ENCODE data around the gene AMZ1.
"Not testable (repeated sequence)": the region's sequence is repeated elsewhere in the genome, so short reads cannot be mapped to it uniquely, and the experiment has no call there.

AMZ1 gene

GRCh38 chr7:2713370-2713769, 25.4 kb downstream of the AMZ1 start:
- no peak for DNase-seq

GRCh38 chr7:2713978-2714377, 26.0 kb downstream of the AMZ1 start:
- DNase-seq = no peak

- DNase-seq = no peak
These were observed 26.6 kb downstream of the AMZ1 start for GRCh38 chr7:2714636-2715035.

- no peak for DNase-seq
These were observed 27.6 kb downstream of the AMZ1 start for GRCh38 chr7:2715341-2716231.

- no peak for DNase-seq
These were observed 28.5 kb downstream of the AMZ1 start for GRCh38 chr7:2716488-2716887.

GRCh38 chr7:2716906-2717292, 28.9 kb downstream of the AMZ1 start:
- no peak for DNase-seq

GRCh38 chr7:2717293-2718261, 29.6 kb downstream of the AMZ1 start:
- DNase-seq = no peak

- no peak for DNase-seq
These were observed 30.4 kb downstream of the AMZ1 start for GRCh38 chr7:2718296-2718965.

GRCh38 chr7:2719007-2719406, 31.0 kb downstream of the AMZ1 start:
- no peak for DNase-seq

GRCh38 chr7:2720024-2720423, 32.0 kb downstream of the AMZ1 start:
- DNase-seq = no peak

GRCh38 chr7:2721842-2722241, 33.8 kb downstream of the AMZ1 start:
- DNase-seq = no peak

- DNase-seq = no peak
These were observed 34.6 kb downstream of the AMZ1 start for GRCh38 chr7:2722591-2722990.

- no peak for DNase-seq
These were observed 35.3 kb downstream of the AMZ1 start for GRCh38 chr7:2723138-2723850.

GRCh38 chr7:2724036-2724435, 36.0 kb downstream of the AMZ1 start:
- not testable (repeated sequence) for DNase-seq

- no peak for DNase-seq
These were observed 36.6 kb downstream of the AMZ1 start for GRCh38 chr7:2724453-2725177.

GRCh38 chr7:2725178-2726105, 37.4 kb downstream of the AMZ1 start:
- DNase-seq = no peak

GRCh38 chr7:2726316-2727018, 38.5 kb downstream of the AMZ1 start:
- DNase-seq = no peak

GRCh38 chr7:2727206-2727605, 39.2 kb downstream of the AMZ1 start:
- DNase-seq = not testable (repeated sequence)

GRCh38 chr7:2728316-2729030, 40.5 kb downstream of the AMZ1 start:
- DNase-seq = peak; percentile 35
